Body of pancreas (tissue), 4 donors: Measurements from ENCODE around the gene SLC26A11. TPM values are rescaled to one million over a fixed set of nuclear protein-coding genes. Genes with fewer than 3 reads are reported as not detected.
A peak's percentile ranks its signal among the peaks of the same experiment; 100 is the strongest.

ENCODE experiments used
- ATAC-seq: fragments of 150-250 bp; one replicate; pipeline ENCODE4 v1.9.1; 2016
- DNase-seq, 4 donors: peaks; one replicate each; pipeline ENCODE4 v3.0.0-alpha.2; 2019
- H3K27ac ChIP-seq, 4 donors: fragments of 200-600 bp; sonication (generic); 1 replicate in 3 of 4; 2 replicates in 1 of 4; pipeline versions ENCODE4 v1.5.1 to v1.6.1; 2016 to 2019; ENCODE audit warnings: mild to moderate bottlenecking in 1 of 4, mixed read lengths in 1 of 4, moderate library complexity in 1 of 4
- H3K27me3 ChIP-seq, 2 donors: fragments of 200-600 bp; sonication (generic); one replicate each; pipeline ENCODE4 v1.6.0; 2016; ENCODE audit warnings: mild to moderate bottlenecking in 1 of 2
- H3K36me3 ChIP-seq, 2 donors: fragments of 200-600 bp; sonication (generic); replicated peaks in 1 of 2; 2 replicates each; pipeline ENCODE4 v1.5.1; 2016; ENCODE audit warnings: low read depth in 2 of 2; ENCODE audit not compliant: insufficient read depth in 1 of 2
- H3K4me1 ChIP-seq: fragments of 200-600 bp; sonication (generic); one replicate; pipeline ENCODE4 v1.6.0; 2016
- H3K4me3 ChIP-seq, 2 donors: fragments of 200-600 bp; sonication (generic); 1 replicate in 1 of 2; 2 replicates in 1 of 2; pipeline ENCODE4 v1.5.1; 2016 to 2019
- H3K9me3 ChIP-seq, 3 donors: fragments of 200-600 bp; sonication (generic); 1 replicate in 2 of 3; 2 replicates in 1 of 3; pipeline ENCODE4 v1.5.1; 2016
- POLR2A ChIP-seq, 3 donors: fragments of 450-650 bp; IDR thresholded peaks; one replicate each; pipeline ENCODE4 v1.6.1; 2016; ENCODE audit warnings: antibody characterized with exemption in 3 of 3, mild to moderate bottlenecking in 2 of 3
- WGBS, 2 donors: methylation state at CpG; one replicate each; pipeline ENCODE4 v1.1.5; 2017; 5-methylcytosine and 5-hydroxymethylcytosine counted together
- intact Hi-C: fragments of 100-400 bp; cut with DNase I; formaldehyde crosslinking; loops from one replicate; pipeline ENCODE4 v1.15.1; 2023
- total RNA-seq, 2 donors: library from RNA; depleted of rRNA; stranded (reverse); fragments of >200 nt; gene quantifications; one replicate each; pipeline ENCODE4 v1.1.0, GENCODE V29; 2016
- TF ChIP-seq, protein P1 (sequence below), 7 experiments: fragments of 450-650 bp in 4 of 7; fragments of 200-600 bp in 3 of 7; sonication (generic) in 3 of 7; IDR thresholded peaks; one replicate each; pipeline ENCODE4 v1.5.1; 2016 to 2019; ENCODE audit warnings: antibody characterized with exemption in 7 of 7

The SLC26A11 gene
- total RNA-seq, 2 donors from 2014 or later: 7.5 to 11.5 TPM

DNA sequence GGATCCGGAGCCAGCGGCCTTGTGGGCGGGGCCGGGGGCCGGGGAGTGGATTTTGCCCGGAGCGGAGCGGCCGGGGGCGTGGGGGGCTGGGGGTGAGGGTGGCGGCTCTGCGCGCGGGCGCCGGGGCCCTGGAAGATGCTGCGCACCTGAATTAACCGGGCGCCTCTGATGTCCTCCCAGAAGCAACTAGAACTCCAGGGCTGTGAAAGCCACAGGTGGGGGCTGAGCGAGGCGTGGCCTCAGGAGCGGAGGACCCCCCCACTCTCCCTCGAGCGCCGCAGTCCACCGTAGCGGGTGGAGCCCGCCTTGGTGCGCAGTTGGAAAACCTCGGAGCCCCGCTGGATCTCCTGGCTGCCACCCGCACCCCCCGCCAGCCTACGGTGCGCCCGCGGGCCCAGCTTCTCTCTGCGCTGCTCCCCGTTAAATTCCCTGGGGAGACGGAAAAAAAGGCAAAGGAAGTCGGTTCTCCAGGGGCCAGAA is 549 bp downstream of the SLC26A11 start:
- peak overlapping the region; percentile 53 to 89 (median 84) for H3K27ac ChIP-seq

DNA sequence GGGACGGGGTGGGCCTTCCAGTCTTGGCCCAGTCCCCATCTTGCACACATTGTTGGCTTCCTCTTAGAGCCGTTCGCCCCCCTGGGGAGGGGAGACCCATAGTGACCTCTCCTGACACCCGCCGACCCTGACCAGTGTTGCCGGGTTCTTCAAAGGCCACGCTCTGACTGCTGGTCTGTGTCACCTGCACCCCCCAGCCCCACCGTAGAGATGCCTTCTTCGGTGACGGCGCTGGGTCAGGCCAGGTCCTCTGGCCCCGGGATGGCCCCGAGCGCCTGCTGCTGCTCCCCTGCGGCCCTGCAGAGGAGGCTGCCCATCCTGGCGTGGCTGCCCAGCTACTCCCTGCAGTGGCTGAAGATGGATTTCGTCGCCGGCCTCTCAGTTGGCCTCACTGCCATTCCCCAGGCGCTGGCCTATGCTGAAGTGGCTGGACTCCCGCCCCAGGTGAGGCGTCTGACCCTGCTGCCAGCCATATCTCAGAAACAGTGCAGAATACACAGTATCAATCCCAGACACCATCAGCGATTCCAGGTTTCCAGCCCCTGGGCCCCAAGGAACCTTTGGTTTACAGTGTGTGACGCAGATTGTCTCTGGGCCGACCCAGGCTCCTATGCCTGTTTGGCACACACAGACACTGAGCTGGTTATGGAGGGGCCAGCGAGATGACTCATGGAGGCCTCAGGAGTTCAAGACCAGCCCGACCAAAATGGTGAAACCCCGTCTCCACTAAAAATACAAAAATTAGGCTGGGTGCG is 1.3 kb downstream of the SLC26A11 start:
- Histone ChIP-seq H3K4me1 (peaks cover 32% of the 10 kb centered on the region), H3K36me3 (no peaks in the 10 kb centered on the region), H3K27me3 (no peaks in the 10 kb centered on the region), H3K27ac (no peak overlapping the region), H3K4me3 (no peak overlapping the region), H3K9me3 (no peaks in the 10 kb centered on the region)
- intact Hi-C loops: no loop called here
- DNase-seq (no peak), ATAC-seq (no peak)
- TF ChIP-seq, protein P1, sequence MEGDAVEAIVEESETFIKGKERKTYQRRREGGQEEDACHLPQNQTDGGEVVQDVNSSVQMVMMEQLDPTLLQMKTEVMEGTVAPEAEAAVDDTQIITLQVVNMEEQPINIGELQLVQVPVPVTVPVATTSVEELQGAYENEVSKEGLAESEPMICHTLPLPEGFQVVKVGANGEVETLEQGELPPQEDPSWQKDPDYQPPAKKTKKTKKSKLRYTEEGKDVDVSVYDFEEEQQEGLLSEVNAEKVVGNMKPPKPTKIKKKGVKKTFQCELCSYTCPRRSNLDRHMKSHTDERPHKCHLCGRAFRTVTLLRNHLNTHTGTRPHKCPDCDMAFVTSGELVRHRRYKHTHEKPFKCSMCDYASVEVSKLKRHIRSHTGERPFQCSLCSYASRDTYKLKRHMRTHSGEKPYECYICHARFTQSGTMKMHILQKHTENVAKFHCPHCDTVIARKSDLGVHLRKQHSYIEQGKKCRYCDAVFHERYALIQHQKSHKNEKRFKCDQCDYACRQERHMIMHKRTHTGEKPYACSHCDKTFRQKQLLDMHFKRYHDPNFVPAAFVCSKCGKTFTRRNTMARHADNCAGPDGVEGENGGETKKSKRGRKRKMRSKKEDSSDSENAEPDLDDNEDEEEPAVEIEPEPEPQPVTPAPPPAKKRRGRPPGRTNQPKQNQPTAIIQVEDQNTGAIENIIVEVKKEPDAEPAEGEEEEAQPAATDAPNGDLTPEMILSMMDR (IDR thresholded peaks at IDR 0.05): no peak
- TF ChIP-seq POLR2A (IDR thresholded peaks at IDR 0.05): no peak
- 82 to 91% methylated on average over 15 to 28 of the region's 29 CpGs for WGBS, 2 donors

More for the DNA sequence above, 549 bp downstream of the SLC26A11 start:
- Histone ChIP-seq H3K36me3 (no peaks in the 10 kb centered on the region), H3K9me3 (no peaks in the 10 kb centered on the region), H3K27me3 (no peaks in the 10 kb centered on the region), H3K4me3 (peak overlapping the region; percentile 88 to 94), H3K4me1 (peaks cover 32% of the 10 kb centered on the region)
- intact Hi-C loops: no loop called here
- DNase-seq (peak; percentile 20 to 38 (median 30)), ATAC-seq (peak; percentile 31)
- no peak for TF ChIP-seq POLR2A (IDR thresholded peaks at IDR 0.05)
- TF ChIP-seq, protein P1 (IDR thresholded peaks at IDR 0.05): no peak
- WGBS, 2 donors: 3 to 9% methylated on average over 7 to 38 of the region's 41 CpGs

DNA sequence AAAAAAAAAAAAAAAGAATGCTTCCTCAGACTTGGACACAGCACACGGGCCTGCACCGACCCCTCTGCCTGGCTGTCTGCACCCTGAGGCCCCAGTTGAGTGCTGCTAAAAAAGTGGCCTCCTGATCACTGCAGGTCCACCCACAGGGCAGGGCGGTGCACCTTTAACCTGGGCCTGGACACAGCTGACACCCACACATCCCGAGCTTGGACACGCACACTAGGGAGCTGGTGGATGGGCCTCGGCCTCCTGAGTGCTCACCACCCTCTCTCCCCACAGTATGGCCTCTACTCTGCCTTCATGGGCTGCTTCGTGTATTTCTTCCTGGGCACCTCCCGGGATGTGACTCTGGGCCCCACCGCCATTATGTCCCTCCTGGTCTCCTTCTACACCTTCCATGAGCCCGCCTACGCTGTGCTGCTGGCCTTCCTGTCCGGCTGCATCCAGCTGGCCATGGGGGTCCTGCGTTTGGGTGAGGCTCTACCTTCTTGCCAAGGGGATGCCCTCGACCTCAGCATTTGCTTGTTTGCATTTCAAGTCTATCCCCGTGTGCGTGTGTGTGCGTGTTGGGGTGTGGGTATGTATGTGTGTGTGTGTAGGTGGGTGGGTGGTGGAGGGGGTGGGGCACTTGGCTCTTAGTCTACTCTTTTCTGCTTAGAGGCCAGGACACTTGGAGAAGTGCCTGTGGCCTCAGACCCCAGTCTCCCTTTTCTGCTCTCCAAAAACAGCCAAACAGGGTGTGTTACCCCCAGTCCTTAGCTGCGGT is 2.3 kb downstream of the SLC26A11 start:
- Histone ChIP-seq H3K4me3 (no peak overlapping the region), H3K36me3 (peaks cover 0 to 1% of the 10 kb centered on the region in 2 donors), H3K27ac (no peak overlapping the region), H3K9me3 (no peaks in the 10 kb centered on the region), H3K4me1 (peaks cover 31% of the 10 kb centered on the region), H3K27me3 (no peaks in the 10 kb centered on the region)
- 88 to 91% methylated on average over 17 to 18 of the region's 18 CpGs for WGBS, 2 donors
- intact Hi-C loops: no loop called here
- ATAC-seq (no peak), DNase-seq (no peak)
- TF ChIP-seq, protein P1 (IDR thresholded peaks at IDR 0.05): no peak
- no peak for TF ChIP-seq POLR2A (IDR thresholded peaks at IDR 0.05)

DNA sequence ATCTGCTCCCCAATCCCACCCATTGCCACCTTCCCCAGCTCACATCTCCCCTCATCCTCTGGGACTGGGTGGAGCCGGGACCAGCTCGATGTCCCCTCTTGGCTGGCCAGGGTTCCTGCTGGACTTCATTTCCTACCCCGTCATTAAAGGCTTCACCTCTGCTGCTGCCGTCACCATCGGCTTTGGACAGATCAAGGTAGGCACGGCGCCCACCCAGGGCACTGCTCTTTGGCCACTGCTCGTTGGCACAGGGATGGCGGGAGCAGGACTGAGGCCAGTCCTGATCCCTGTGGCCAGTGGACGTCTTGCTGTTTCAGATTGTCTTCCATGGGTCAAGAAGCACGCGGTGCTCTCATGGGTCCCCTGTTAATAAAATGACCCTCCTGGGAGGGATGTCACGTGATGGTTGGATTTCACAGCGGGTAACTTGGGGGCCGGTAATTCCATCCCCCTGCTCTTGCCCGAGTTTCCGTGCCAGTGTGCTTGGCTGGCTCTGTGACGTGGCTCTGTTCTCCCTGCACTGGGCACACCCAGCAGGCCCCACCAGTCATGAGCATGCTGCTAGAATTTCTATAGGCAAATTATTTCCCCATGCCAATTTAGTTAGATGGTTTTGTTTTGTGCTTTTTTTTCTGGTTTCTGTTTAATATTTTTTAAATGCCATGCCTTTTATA is 3.1 kb downstream of the SLC26A11 start:
- DNase-seq (no peak), ATAC-seq (no peak)
- no peaks in the 10 kb centered on the region for H3K27me3 ChIP-seq
- WGBS, 2 donors: 88 to 90% methylated on average over 16 to 18 of the region's 18 CpGs
- peaks cover 0 to 1% of the 10 kb centered on the region in 2 donors for H3K36me3 ChIP-seq
- no peak overlapping the region for H3K4me3 ChIP-seq
- TF ChIP-seq POLR2A (IDR thresholded peaks at IDR 0.05): no peak
- TF ChIP-seq, protein P1 (IDR thresholded peaks at IDR 0.05): no peak
- no peak overlapping the region for H3K27ac ChIP-seq
- no peaks in the 10 kb centered on the region for H3K9me3 ChIP-seq
- H3K4me1 ChIP-seq: peaks cover 24% of the 10 kb centered on the region
- intact Hi-C loops: no loop called here
